Psoas muscle (tissue), 8 donors: ENCODE data around the gene KIAA1217. TPM values are rescaled to one million over a fixed set of nuclear protein-coding genes. Genes with fewer than 3 reads are reported as not detected.

Experiments
- ATAC-seq, 4 donors: fragments of 200-7000 bp; cut with Tn5 transposase; one replicate each; pipeline ENCODE4 v1.9.1; 2020; ENCODE audit warnings: moderate library complexity in 3 of 4, mild to moderate bottlenecking in 2 of 4
- DNase-seq, 2 donors: peaks; one replicate each; pipeline ENCODE4 v3.0.0-alpha.2; 2020
- H3K27ac ChIP-seq: fragments of 200-600 bp; one replicate; pipeline ENCODE4 v1.8.0; 2022
- H3K27me3 ChIP-seq, 3 donors: fragments of 200-600 bp in 1 of 3; one replicate each; pipeline versions ENCODE4 v1.6.1 to v1.8.0; 2013 to 2022; ENCODE audit warnings: low read length in 2 of 3, mild to moderate bottlenecking in 2 of 3, moderate library complexity in 1 of 3; ENCODE audit not compliant: insufficient read depth in 3 of 3
- H3K36me3 ChIP-seq, 2 donors: fragments of 200-600 bp in 1 of 2; one replicate each; pipeline versions ENCODE4 v1.6.1 to v1.8.0; 2013 to 2022; ENCODE audit warnings: low read depth in 1 of 2, mild to moderate bottlenecking in 1 of 2, moderate library complexity in 1 of 2; ENCODE audit not compliant: insufficient read depth in 1 of 2
- H3K4me1 ChIP-seq: fragments of 200-600 bp; one replicate; pipeline ENCODE4 v1.8.0; 2022
- H3K4me3 ChIP-seq: fragments of 200-600 bp; one replicate; pipeline ENCODE4 v1.8.0; 2022; ENCODE audit warnings: mild to moderate bottlenecking
- H3K9me3 ChIP-seq: fragments of 200-600 bp; one replicate; pipeline ENCODE4 v1.8.0; 2022
- CTCF ChIP-seq: fragments of 200-600 bp; IDR thresholded peaks from one replicate; pipeline ENCODE4 v1.8.0; 2022; ENCODE audit warnings: antibody characterized with exemption
- WGBS, 3 donors: extraction: QIAGEN DNeasy Blood & Tissue Kit; methylation state at CpG; one replicate each; pipeline versions ENCODE4 v1.1.6 to v1.1.7; 2013; 5-methylcytosine and 5-hydroxymethylcytosine counted together
- intact Hi-C, 2 donors: fragments of 100-400 bp; cut with DNase I; formaldehyde crosslinking; loops; one replicate each; pipeline versions ENCODE4 v1.11.0 to v1.14.2; 2022
- polyA plus RNA-seq, 3 donors: library from polyadenylated mRNA; stranded (reverse); fragments of 200-250 nt; gene quantifications; one replicate each; pipeline ENCODE4 v1.2.3, GENCODE V29; 2013
- total RNA-seq, 4 donors: library from RNA; stranded (reverse); fragmentation: NEBNext Ultra II Directional in 2 of 4; extraction: Animal tissue kit (Norgen Biotek cat#: 25700) in 2 of 4; gene quantifications; one replicate each; pipeline versions ENCODE4 v1.2.1 to v1.2.4, GENCODE V29; 2021 to 2023
- donor health status: healthy with polysubstance abuse.
- donor health status: DM: no; HTN: no; CAD: no; lungs with moderate emphysema.
- donor health status: Bipolar disorder and iron deficiency.
- donor health status: healthy.
- donor health status: DM: yes; HTN: yes; CAD: no.
- donor health status: DM: no; HTN: no; CAD: no.
- donor health status: DM: no; HTN: no; CAD: no.
- donor health status: DM: yes; HTN: yes; CAD: no.

The KIAA1217 gene
- total and polyA plus RNA-seq, 7 donors, result 8.9 to 169 (median 65.9) TPM

GRCh38 chr10:24541239-24541753, 332.4 kb downstream of the KIAA1217 start:
- no peaks in the 10 kb centered on the region for H3K27me3 ChIP-seq
- H3K4me1 ChIP-seq, result no peaks in the 10 kb centered on the region
- intact Hi-C loops, result no loop called here
- peaks cover 0 to 98% of the 10 kb centered on the region in 2 donors for H3K36me3 ChIP-seq
- DNase-seq (no peak), ATAC-seq (peak in 2 of 4 donors; percentile 7 to 27)
- no peak overlapping the region for H3K4me3 ChIP-seq
- H3K9me3 ChIP-seq, result no peaks in the 10 kb centered on the region
- WGBS, 3 donors, result 84 to 92% (median 87%) methylated on average over 9 of the region's 9 CpGs
- no peak for TF ChIP-seq CTCF
- no peak overlapping the region for H3K27ac ChIP-seq

GRCh38 chr10:24542314-24543270, 333.7 kb downstream of the KIAA1217 start:
- no peak overlapping the region for H3K4me3 ChIP-seq
- ATAC-seq, result no peak
- TF ChIP-seq CTCF, result no peak
- peaks cover 0 to 98% of the 10 kb centered on the region in 2 donors for H3K36me3 ChIP-seq
- intact Hi-C loops, result no loop called here
- H3K9me3 ChIP-seq, result no peaks in the 10 kb centered on the region
- H3K4me1 ChIP-seq, result no peaks in the 10 kb centered on the region
- WGBS, 3 donors, result 80 to 93% (median 87%) methylated on average over 14 of the region's 14 CpGs
- H3K27ac ChIP-seq, result no peak overlapping the region
- H3K27me3 ChIP-seq, result no peaks in the 10 kb centered on the region
- no peak for DNase-seq

- no peak for TF ChIP-seq CTCF
- Histone ChIP-seq H3K27ac (no peak overlapping the region), H3K4me3 (no peak overlapping the region), H3K4me1 (no peaks in the 10 kb centered on the region), H3K27me3 (no peaks in the 10 kb centered on the region), H3K36me3 (peaks cover 0 to 100% of the 10 kb centered on the region in 2 donors), H3K9me3 (no peaks in the 10 kb centered on the region)
- no peak for DNase-seq
- WGBS, 3 donors, result 93 to 96% (median 95%) methylated on average over 10 of the region's 10 CpGs
- no peak for ATAC-seq
- intact Hi-C loops, result no loop called here
Observed at GRCh38 chr10:24544776-24545175, 335.8 kb downstream of the KIAA1217 start.

GRCh38 chr10:24545585-24545984, 336.6 kb downstream of the KIAA1217 start:
- ATAC-seq, result no peak
- Histone ChIP-seq H3K27me3 (no peaks in the 10 kb centered on the region), H3K9me3 (no peaks in the 10 kb centered on the region), H3K4me3 (no peak overlapping the region), H3K27ac (no peak overlapping the region), H3K36me3 (peaks cover 0 to 97% of the 10 kb centered on the region in 2 donors), H3K4me1 (no peaks in the 10 kb centered on the region)
- intact Hi-C loops, result no loop called here
- WGBS, 3 donors, result 92 to 96% (median 96%) methylated on average over 3 of the region's 3 CpGs
- TF ChIP-seq CTCF, result no peak
- no peak for DNase-seq
